HFF-Myc (cell line): Measurements from ENCODE around the gene OLFML2A.

Experiments used
- DNase-seq: peaks from one replicate; pipeline ENCODE4 v3.0.0-alpha.2; 2011; ENCODE audit warnings: low read depth; ENCODE audit errors: extremely low read depth
- H3K4me3 ChIP-seq: replicated peaks from 2 replicates; pipeline ENCODE4 v1.5.1; 2011; ENCODE audit warnings: low read depth, mild to moderate bottlenecking, control low read depth, low read length
- CTCF ChIP-seq: IDR thresholded peaks from 2 replicates; pipeline ENCODE4 v1.5.1; 2012; ENCODE audit warnings: mild to moderate bottlenecking, low read depth, low read length, control low read depth; ENCODE audit errors: missing control alignments

OLFML2A gene

GRCh38 chr9:124766815-124767554, 9.9 kb upstream of the OLFML2A start:
- TF ChIP-seq CTCF: no peak
- no peak overlapping the region for H3K4me3 ChIP-seq
- DNase-seq: no peak

GRCh38 chr9:124767821-124768220, 9.1 kb upstream of the OLFML2A start:
- no peak overlapping the region for H3K4me3 ChIP-seq
- no peak for TF ChIP-seq CTCF
- DNase-seq: no peak

- no peak overlapping the region for H3K4me3 ChIP-seq
- no peak for DNase-seq
- TF ChIP-seq CTCF: no peak
These were observed 8.6 kb upstream of the OLFML2A start for GRCh38 chr9:124768334-124768733.

- DNase-seq: no peak
- no peak for TF ChIP-seq CTCF
- peak overlapping the region; percentile 61 for H3K4me3 ChIP-seq
These were observed 8.0 kb upstream of the OLFML2A start for GRCh38 chr9:124768750-124769548.

GRCh38 chr9:124769549-124770358, 7.2 kb upstream of the OLFML2A start:
- TF ChIP-seq CTCF: no peak
- no peak for DNase-seq
- peak overlapping the region; percentile 61 for H3K4me3 ChIP-seq

- peak overlapping the region; percentile 61 for H3K4me3 ChIP-seq
- TF ChIP-seq CTCF: no peak
- no peak for DNase-seq
These were observed 6.4 kb upstream of the OLFML2A start for GRCh38 chr9:124770359-124771020.
